ENCODE results near the gene HAX1. TPM values are rescaled to one million over a fixed set of nuclear protein-coding genes. Genes with fewer than 3 reads are reported as not detected.

HAX1 gene
- total and polyA plus RNA-seq, 10 of the 15 experiments (the other 5 are each of a cell fraction or from before 2014, with no cell fraction given), result 95.3 to 288 (median 147) TPM

- no peak for TF ChIP-seq HDAC2 (IDR thresholded peaks at IDR 0.05)
- no peak for TF ChIP-seq SMARCA5 (IDR thresholded peaks at IDR 0.05)
- TF ChIP-seq SREBF1 (IDR thresholded peaks at IDR 0.05; ENCODE audit: low read length), result no peak
- TF ChIP-seq CBFB (IDR thresholded peaks at IDR 0.05; ENCODE audit: low read depth), result no peak; the same call in 1 of the 2 replicates
- TF ChIP-seq IKZF2 (IDR thresholded peaks at IDR 0.05), result peak in 1 of 2 experiments; percentile 33; a peak in 1 of 4 replicates
- TF ChIP-seq ATF3 (IDR thresholded peaks at IDR 0.05; ENCODE audit: borderline replicate concordance, extremely low read depth, low read depth, low read length), result no peak
- no peak for TF ChIP-seq SREBF2 (IDR thresholded peaks at IDR 0.05; ENCODE audit: low read length)
- no peak for TF ChIP-seq EZH2 (IDR thresholded peaks at IDR 0.05; ENCODE audit: borderline replicate concordance, control insufficient read depth, low read depth, low read length)
- no peak for TF ChIP-seq BACH1 (IDR thresholded peaks at IDR 0.05; ENCODE audit: borderline replicate concordance)
- no peak for TF ChIP-seq TARDBP (IDR thresholded peaks at IDR 0.05; ENCODE audit: borderline replicate concordance)
- TF ChIP-seq ESRRA (IDR thresholded peaks at IDR 0.05; ENCODE audit: low read length), result no peak
- TF ChIP-seq EP300 (IDR thresholded peaks at IDR 0.05; ENCODE audit: borderline replicate concordance in 1 of 2, control insufficient read depth in 1 of 2, low read depth in 2 of 2, low read length in 2 of 2), result no peak
- no peak for TF ChIP-seq RBBP5 (conservative IDR thresholded peaks at IDR 0.05)
- no peak for TF ChIP-seq HDAC6 (IDR thresholded peaks at IDR 0.05; ENCODE audit: unreplicated experiment)
- no peak for TF ChIP-seq FOS (IDR thresholded peaks at IDR 0.05; ENCODE audit: borderline replicate concordance, extremely low read depth, insufficient read length)
- TF ChIP-seq PBX3 (IDR thresholded peaks at IDR 0.05; ENCODE audit: insufficient replicate concordance, low read depth, low read length), result no peak
- no peak for TF ChIP-seq NFYB (IDR thresholded peaks at IDR 0.05; ENCODE audit: insufficient read depth, low read depth, low read length)
- TF ChIP-seq KAT2A (conservative IDR thresholded peaks at IDR 0.05; ENCODE audit: control insufficient read depth, low read depth, low read length), result no peak
- no peak for TF ChIP-seq SIN3A (IDR thresholded peaks at IDR 0.05; ENCODE audit: low read depth, low read length)
- 0 out of 2 replicates have a peak, but pooled peaks have one; percentile 58 for TF ChIP-seq ATF2 (IDR thresholded peaks at IDR 0.05; ENCODE audit: low read length)
- TF ChIP-seq RAD21 (IDR thresholded peaks at IDR 0.05; ENCODE audit: insufficient read depth, low read depth, low read length), result no peak
- TF ChIP-seq ZBTB11 (CRISPR knock-in tag; IDR thresholded peaks at IDR 0.05), result no peak
- TF ChIP-seq ZBTB33 (IDR thresholded peaks at IDR 0.05), result no peak
Measured at GRCh38 chr1:154304664-154305337, 32.4 kb downstream of the HAX1 start (continued).
